H1 (cell line): ENCODE data around the gene CCR9. TPM values are rescaled to one million over a fixed set of nuclear protein-coding genes. Genes with fewer than 3 reads are reported as not detected.

Experiments
- CTCF ChIA-PET: fragments of 300-600 bp; sonication (Branson Sonifier 250); formaldehyde crosslinking; loops from one replicate; lab custom pipeline; 2021; ENCODE audit not compliant: partially characterized antibody; lab: Charles Lee
- POLR2A ChIA-PET: fragments of 300-600 bp; sonication (Branson Sonifier 250); formaldehyde crosslinking; loops from one replicate; lab custom pipeline; 2021; ENCODE audit warnings: inconsistent platforms; ENCODE audit not compliant: partially characterized antibody; lab: Charles Lee
- DNase-seq, 2 experiments: peaks; one replicate each; pipeline versions ENCODE4 v3.0.0 to v3.0.0-alpha.2; 2010 to 2022; ENCODE audit warnings: low spot score in 2 of 2, low read depth in 1 of 2, mixed read lengths in 1 of 2
- FAIRE-seq: peaks from 2 replicates; lab custom pipeline; 2011; peaks lifted over from hg19 to GRCh38; lab: Jason Lieb, UNC
- H2AFZ ChIP-seq: 2 replicates; pipeline ENCODE4 v1.8.1; 2012; ENCODE audit warnings: low read length, inconsistent platforms
- H2AK5ac ChIP-seq: 2 replicates; pipeline ENCODE4 v1.6.1; 2013; ENCODE audit warnings: low read depth, low read length
- H2BK120ac ChIP-seq: replicated peaks from 2 replicates; pipeline ENCODE3; 2013; ENCODE audit warnings: low read depth, low read length, inconsistent platforms
- H2BK12ac ChIP-seq: 2 replicates; pipeline ENCODE4 v1.6.1; 2013; ENCODE audit warnings: low read depth, low read length
- H2BK15ac ChIP-seq: 2 replicates; pipeline ENCODE4 v1.6.1; 2013; ENCODE audit warnings: low read length
- H2BK20ac ChIP-seq: 2 replicates; pipeline ENCODE4 v1.6.1; 2013; ENCODE audit warnings: low read length
- H2BK5ac ChIP-seq: 2 replicates; pipeline ENCODE4 v1.6.1; 2013; ENCODE audit warnings: low read depth, low read length
- H3K14ac ChIP-seq: 2 replicates; pipeline ENCODE4 v1.6.1; 2013; ENCODE audit warnings: inconsistent platforms; ENCODE audit not compliant: insufficient read length
- H3K18ac ChIP-seq: 2 replicates; pipeline ENCODE4 v1.6.1; 2013; ENCODE audit warnings: low read length; ENCODE audit errors: extremely low read depth
- H3K23ac ChIP-seq: 2 replicates; pipeline ENCODE4 v1.6.1; 2013; ENCODE audit warnings: inconsistent platforms; ENCODE audit not compliant: insufficient read length
- H3K23me2 ChIP-seq: 2 replicates; pipeline ENCODE4 v1.6.1; 2013; ENCODE audit warnings: low read depth, low read length
- H3K27ac ChIP-seq: 2 replicates; pipeline ENCODE4 v1.6.1; 2011; ENCODE audit warnings: low read depth, low read length, inconsistent platforms
- H3K27me3 ChIP-seq, 4 experiments: replicated peaks in 1 of 4; 1 replicate in 1 of 4; 2 replicates in 3 of 4; pipeline versions ENCODE4 v1.6.1 to v1.8.1; 2011 to 2013; ENCODE audit warnings: low read length in 3 of 4, mild to moderate bottlenecking in 3 of 4, inconsistent platforms in 2 of 4, mixed read lengths in 2 of 4, moderate library complexity in 1 of 4; ENCODE audit not compliant: control insufficient read depth in 3 of 4, insufficient read depth in 3 of 4; ENCODE audit errors: extremely low read depth in 1 of 4
- H3K36me3 ChIP-seq, 4 experiments: 2 replicates each; pipeline versions ENCODE4 v1.6.1 to v1.8.1; 2011 to 2013; ENCODE audit warnings: mild to moderate bottlenecking in 4 of 4, low read length in 3 of 4, moderate library complexity in 2 of 4, control low read depth in 1 of 4, inconsistent platforms in 1 of 4; ENCODE audit not compliant: insufficient read depth in 4 of 4, control insufficient read depth in 2 of 4
- H3K4ac ChIP-seq: replicated peaks from 2 replicates; pipeline ENCODE3; 2013; ENCODE audit warnings: low read length, low read depth, mixed read lengths, inconsistent platforms; ENCODE audit not compliant: insufficient read length
- H3K4me1 ChIP-seq, 4 experiments: replicated peaks in 1 of 4; 1 replicate in 1 of 4; 2 replicates in 3 of 4; pipeline versions ENCODE4 v1.6.1 to v1.8.1; 2011 to 2013; ENCODE audit warnings: low read length in 3 of 4, inconsistent platforms in 2 of 4, mixed read lengths in 1 of 4; ENCODE audit not compliant: insufficient read depth in 4 of 4, control insufficient read depth in 3 of 4
- H3K4me2 ChIP-seq, 2 experiments: 2 replicates each; pipeline versions ENCODE4 v1.6.1 to v1.8.1; 2011 to 2013; ENCODE audit warnings: low read depth in 2 of 2, low read length in 2 of 2, control low read depth in 1 of 2, inconsistent platforms in 1 of 2, mild to moderate bottlenecking in 1 of 2; ENCODE audit not compliant: insufficient read depth in 1 of 2
- H3K4me3 ChIP-seq, 4 experiments: fragments of 200-600, 300-600 bp in 1 of 4; sonication (generic), shearing (Covaris generic), sonication (Bioruptor Twin) in 1 of 4; 2 replicates each; pipeline versions ENCODE4 v1.5.1 to v1.8.1; 2011 to 2016; ENCODE audit warnings: low read length in 4 of 4, low read depth in 3 of 4, control low read depth in 2 of 4, inconsistent platforms in 2 of 4, mild to moderate bottlenecking in 2 of 4, mixed read lengths in 1 of 4, moderate library complexity in 1 of 4; ENCODE audit not compliant: insufficient read depth in 2 of 4; ENCODE audit errors: extremely low read depth in 1 of 4
- H3K56ac ChIP-seq: replicated peaks from 2 replicates; pipeline ENCODE3; 2013; ENCODE audit warnings: low read depth, mild to moderate bottlenecking, mixed read lengths, low read length, inconsistent platforms; ENCODE audit not compliant: insufficient read length
- H3K79me1 ChIP-seq: 2 replicates; pipeline ENCODE4 v1.6.1; 2013; ENCODE audit warnings: low read depth, low read length, control low read depth
- H3K79me2 ChIP-seq, 2 experiments: 2 replicates each; pipeline versions ENCODE4 v1.6.1 to v1.8.1; 2012 to 2013; ENCODE audit warnings: low read length in 2 of 2, mild to moderate bottlenecking in 2 of 2, inconsistent platforms in 1 of 2; ENCODE audit not compliant: insufficient read depth in 2 of 2, control insufficient read depth in 1 of 2
- H3K9ac ChIP-seq, 4 experiments: replicated peaks in 1 of 4; 1 replicate in 1 of 4; 2 replicates in 3 of 4; pipeline versions ENCODE4 v1.6.1 to v1.8.1; 2011 to 2013; ENCODE audit warnings: low read depth in 3 of 4, low read length in 3 of 4, control low read depth in 2 of 4, mild to moderate bottlenecking in 2 of 4, moderate library complexity in 2 of 4, inconsistent platforms in 1 of 4; ENCODE audit errors: extremely low read depth in 1 of 4
- H3K9me3 ChIP-seq, 2 experiments: 2 replicates each; pipeline versions ENCODE4 v1.6.1 to v1.8.1; 2012 to 2013; ENCODE audit warnings: mild to moderate bottlenecking in 2 of 2, moderate library complexity in 2 of 2, control low read depth in 1 of 2, inconsistent platforms in 1 of 2, low read depth in 1 of 2, low read length in 1 of 2, mixed read lengths in 1 of 2; ENCODE audit not compliant: insufficient read depth in 2 of 2
- H4K20me1 ChIP-seq, 2 experiments: replicated peaks in 1 of 2; 2 replicates each; pipeline versions ENCODE3 to v1.8.1; 2011 to 2013; ENCODE audit warnings: inconsistent platforms in 2 of 2, low read length in 2 of 2, mild to moderate bottlenecking in 1 of 2; ENCODE audit not compliant: insufficient read depth in 2 of 2, control insufficient read depth in 1 of 2
- H4K5ac ChIP-seq: 2 replicates; pipeline ENCODE4 v1.6.1; 2013; ENCODE audit warnings: low read length, low read depth, mixed read lengths, inconsistent platforms; ENCODE audit not compliant: insufficient read length
- H4K8ac ChIP-seq: 2 replicates; pipeline ENCODE4 v1.8.0; 2013; ENCODE audit warnings: mild to moderate bottlenecking, moderate library complexity, low read length, inconsistent platforms; ENCODE audit not compliant: insufficient read depth; ENCODE audit errors: extremely low read depth
- H4K91ac ChIP-seq: replicated peaks from 2 replicates; pipeline ENCODE3; 2013; ENCODE audit warnings: low read length, mixed read lengths, inconsistent platforms; ENCODE audit not compliant: insufficient read length
- BCL11A ChIP-seq, 2 experiments: IDR thresholded peaks; one replicate each; pipeline ENCODE4 v1.6.1; 2011; ENCODE audit warnings: low read depth in 2 of 2, low read length in 2 of 2, mild to moderate bottlenecking in 2 of 2
- CHD2 ChIP-seq: IDR thresholded peaks from 2 replicates; pipeline ENCODE4 v1.6.1; 2012; ENCODE audit warnings: low read length, improper control_type of control experiment
- HDAC6 ChIP-seq: IDR thresholded peaks from one replicate; pipeline ENCODE4 v1.7.1; 2012; ENCODE audit warnings: low read depth, mild to moderate bottlenecking, inconsistent platforms, low read length, moderate library complexity
- JUN ChIP-seq: IDR thresholded peaks from 2 replicates; pipeline ENCODE4 v1.6.1; 2011; ENCODE audit warnings: low read depth, mild to moderate bottlenecking, improper control_type of control experiment, low read length
- JUND ChIP-seq: IDR thresholded peaks from 2 replicates; pipeline ENCODE4 v1.6.1; 2011; ENCODE audit warnings: mild to moderate bottlenecking, improper control_type of control experiment, low read length
- WGBS, 2 experiments: shearing (Covaris generic) in 1 of 2; methylation state at CpG; one replicate each; pipeline versions ENCODE4 v1.1.6 to v1.1.7; 2013 to 2015; ENCODE audit warnings: low lambda C conversion rate in 2 of 2, mixed read lengths in 2 of 2, inconsistent platforms in 1 of 2, low coverage in 1 of 2, missing lambda C conversion rate in 1 of 2; ENCODE audit not compliant: insufficient replicate concordance in 2 of 2, insufficient coverage in 1 of 2, insufficient read length in 1 of 2; ENCODE audit errors: extremely low coverage in 1 of 2, missing lambda C conversion rate in 1 of 2; 5-methylcytosine and 5-hydroxymethylcytosine counted together
- polyA plus RNA-seq, 7 experiments: library from polyadenylated mRNA; depleted of rRNA in 3 of 7; stranded (reverse) in 5 of 7; unstranded in 2 of 7; fragments of >200 nt in 5 of 7; fragments of 200-250 nt in 2 of 7; gene quantifications; 1 replicate in 5 of 7; 2 replicates in 1 of 7; 4 replicates in 1 of 7; pipeline versions ENCODE4 v1.2.1 to v1.2.3, GENCODE V29; 2011 to 2013; ENCODE audit warnings: missing spikeins in 2 of 7, mixed read lengths in 2 of 7
- total RNA-seq: library from RNA; stranded (reverse); fragmentation: NEBNext Ultra II Directional; extraction: Animal tissue kit (Norgen Biotek cat#: 25700); gene quantifications from 2 replicates; pipeline ENCODE4 v1.2.1, GENCODE V29; 2021

Gene CCR9
- total and polyA plus RNA-seq, 2 of the 8 experiments (the other 6 are each of a cell fraction or from before 2014, with no cell fraction given): not detected

DNA sequence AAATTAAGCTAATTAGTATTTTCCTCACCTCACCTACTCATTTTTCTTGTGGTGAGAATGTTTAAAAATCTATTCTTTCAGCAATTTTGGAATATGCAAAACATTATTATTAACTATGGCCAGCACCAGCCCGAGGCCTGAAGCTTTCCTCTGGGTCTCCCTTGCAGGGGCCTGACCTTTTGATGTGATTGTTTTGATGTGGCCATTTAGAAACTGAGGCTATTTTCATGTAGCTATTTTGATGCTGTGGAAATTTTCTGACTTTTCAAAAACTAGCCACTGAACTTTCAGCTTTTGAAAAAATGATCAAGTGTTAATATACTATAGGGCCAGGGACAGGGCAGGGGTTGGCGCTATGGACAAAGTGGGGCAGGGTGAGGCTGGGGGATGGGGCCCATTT lies 8.2 kb upstream of the CCR9 start:
- Histone ChIP-seq H2BK15ac (no peak overlapping the region), H3K4me2 (no peak overlapping the region), H3K27ac (no peak overlapping the region), H3K79me1 (no peaks in the 10 kb centered on the region; the same call in 1 of the 2 replicates), H3K9me3 (no peaks in the 10 kb centered on the region), H3K4ac (no peak overlapping the region), H2BK20ac (no peak overlapping the region), H2BK5ac (no peak overlapping the region), H3K56ac (no peak overlapping the region), H3K14ac (no peak overlapping the region), H4K8ac (no peak overlapping the region), H3K4me3 (no peak overlapping the region), H4K20me1 (no peaks in the 10 kb centered on the region), H3K9ac (no peak overlapping the region), H3K27me3 (0 out of 7 replicates have a peak, but pooled peaks cover 0 to 3% (median 0%) of the 10 kb centered on the region in 4 experiments), H3K23ac (no peak overlapping the region), H3K36me3 (no peaks in the 10 kb centered on the region), H3K79me2 (no peaks in the 10 kb centered on the region), H4K91ac (no peak overlapping the region), H3K18ac (no peak overlapping the region), H3K23me2 (no peaks in the 10 kb centered on the region), H3K4me1 (no peaks in the 10 kb centered on the region), H4K5ac (no peak overlapping the region), H2BK120ac (no peak overlapping the region), H2BK12ac (no peak overlapping the region), H2AFZ (no peak overlapping the region), H2AK5ac (no peak overlapping the region)
- WGBS, 2 experiments: 93% methylated on average over 2 of the region's 2 CpGs; no CpG with 5 or more reads in 1 of the 2 experiments
- ChIA-PET POLR2A (no interaction called here), CTCF (interaction anchor here (0.7 to 1.5 kb wide), 4 partner anchors 8 to 129 kb away, joined by 3 to 4 read pairs (median 4); partner anchors contain the start of gene CCR9)
- DNase-seq (no peak), FAIRE-seq (no peak)
- TF ChIP-seq BCL11A (IDR thresholded peaks at IDR 0.05; ENCODE audit: low read depth in 2 of 2, low read length in 2 of 2): no peak
- TF ChIP-seq HDAC6: no peak
- no peak for TF ChIP-seq CHD2
- no peak for TF ChIP-seq JUN
- no peak for TF ChIP-seq JUND
